ENCODE results near the gene CACNA1G.

CACNA1G gene

DNA sequence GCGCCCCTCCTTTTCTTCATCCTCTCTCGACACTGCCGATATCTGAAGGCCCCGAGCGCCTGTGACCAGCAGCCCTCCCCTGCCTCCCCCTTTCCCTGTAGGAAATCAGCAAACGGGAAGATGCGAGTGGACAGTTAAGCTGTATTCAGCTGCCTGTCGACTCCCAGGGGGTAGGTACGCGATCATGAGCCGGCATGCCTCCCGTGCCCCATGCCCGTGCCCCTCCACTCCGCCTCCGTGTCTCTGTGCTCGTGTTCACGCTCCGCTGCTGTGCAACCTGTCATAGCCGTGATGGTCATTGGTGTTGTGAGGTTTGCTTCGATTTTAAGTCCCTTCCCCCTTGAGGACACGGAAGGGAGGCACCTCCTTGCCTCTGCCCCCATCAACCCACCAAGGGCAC is 34.4 kb downstream of the CACNA1G start:
- DNase-seq: no peak
- Histone ChIP-seq H3K36me3 (replicated peaks) (no peaks in the 10 kb centered on the region), H3K27me3 (replicated peaks) (peaks cover 3% of the 10 kb centered on the region), H3K27ac (no peak overlapping the region), H3K4me3 (ENCODE audit: low read depth, low read length) (no peak overlapping the region)
- TF ChIP-seq, protein P1, sequence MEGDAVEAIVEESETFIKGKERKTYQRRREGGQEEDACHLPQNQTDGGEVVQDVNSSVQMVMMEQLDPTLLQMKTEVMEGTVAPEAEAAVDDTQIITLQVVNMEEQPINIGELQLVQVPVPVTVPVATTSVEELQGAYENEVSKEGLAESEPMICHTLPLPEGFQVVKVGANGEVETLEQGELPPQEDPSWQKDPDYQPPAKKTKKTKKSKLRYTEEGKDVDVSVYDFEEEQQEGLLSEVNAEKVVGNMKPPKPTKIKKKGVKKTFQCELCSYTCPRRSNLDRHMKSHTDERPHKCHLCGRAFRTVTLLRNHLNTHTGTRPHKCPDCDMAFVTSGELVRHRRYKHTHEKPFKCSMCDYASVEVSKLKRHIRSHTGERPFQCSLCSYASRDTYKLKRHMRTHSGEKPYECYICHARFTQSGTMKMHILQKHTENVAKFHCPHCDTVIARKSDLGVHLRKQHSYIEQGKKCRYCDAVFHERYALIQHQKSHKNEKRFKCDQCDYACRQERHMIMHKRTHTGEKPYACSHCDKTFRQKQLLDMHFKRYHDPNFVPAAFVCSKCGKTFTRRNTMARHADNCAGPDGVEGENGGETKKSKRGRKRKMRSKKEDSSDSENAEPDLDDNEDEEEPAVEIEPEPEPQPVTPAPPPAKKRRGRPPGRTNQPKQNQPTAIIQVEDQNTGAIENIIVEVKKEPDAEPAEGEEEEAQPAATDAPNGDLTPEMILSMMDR (IDR thresholded peaks at IDR 0.05; ENCODE audit: low read depth, low read length, missing control alignments): no peak
- in situ Hi-C loops (cut with HindIII; ENCODE audit: low pct_ligation_motif_present, low sequenced_read_pairs): no loop called here

- no peak for DNase-seq
- Histone ChIP-seq H3K27me3 (replicated peaks) (peaks cover 3% of the 10 kb centered on the region), H3K36me3 (replicated peaks) (no peaks in the 10 kb centered on the region), H3K4me3 (ENCODE audit: low read depth, low read length) (no peak overlapping the region), H3K27ac (no peak overlapping the region)
- TF ChIP-seq, protein P1 (IDR thresholded peaks at IDR 0.05; ENCODE audit: low read depth, low read length, missing control alignments): peak; percentile 56
- in situ Hi-C loops (cut with HindIII; ENCODE audit: low pct_ligation_motif_present, low sequenced_read_pairs): no loop called here
Observed at GRCh38 chr17:50596191-50597037, 35.9 kb downstream of the CACNA1G start.

GRCh38 chr17:50598487-50598886 is 38.0 kb downstream of the CACNA1G start:
- Histone ChIP-seq H3K27me3 (replicated peaks) (peaks cover 4% of the 10 kb centered on the region), H3K4me3 (ENCODE audit: low read depth, low read length) (no peak overlapping the region), H3K27ac (no peak overlapping the region), H3K36me3 (replicated peaks) (no peaks in the 10 kb centered on the region)
- TF ChIP-seq, protein P1 (IDR thresholded peaks at IDR 0.05; ENCODE audit: low read depth, low read length, missing control alignments): no peak
- in situ Hi-C loops (cut with HindIII; ENCODE audit: low pct_ligation_motif_present, low sequenced_read_pairs): no loop called here
- no peak for DNase-seq

GRCh38 chr17:50599606-50600005 is 39.1 kb downstream of the CACNA1G start:
- in situ Hi-C loops (cut with HindIII; ENCODE audit: low pct_ligation_motif_present, low sequenced_read_pairs): no loop called here
- Histone ChIP-seq H3K4me3 (ENCODE audit: low read depth, low read length) (no peak overlapping the region), H3K36me3 (replicated peaks) (no peaks in the 10 kb centered on the region), H3K27ac (no peak overlapping the region), H3K27me3 (replicated peaks) (peaks cover 4% of the 10 kb centered on the region)
- TF ChIP-seq, protein P1 (IDR thresholded peaks at IDR 0.05; ENCODE audit: low read depth, low read length, missing control alignments): no peak
- DNase-seq: no peak

GRCh38 chr17:50601823-50602375 is 41.4 kb downstream of the CACNA1G start:
- DNase-seq: no peak
- TF ChIP-seq, protein P1 (IDR thresholded peaks at IDR 0.05; ENCODE audit: low read depth, low read length, missing control alignments): no peak
- Histone ChIP-seq H3K36me3 (replicated peaks) (no peaks in the 10 kb centered on the region), H3K27me3 (replicated peaks) (peaks cover 4% of the 10 kb centered on the region), H3K27ac (no peak overlapping the region), H3K4me3 (ENCODE audit: low read depth, low read length) (no peak overlapping the region)
- in situ Hi-C loops (cut with HindIII; ENCODE audit: low pct_ligation_motif_present, low sequenced_read_pairs): no loop called here

Measured in brain microvascular endothelial cell (primary cell).